ENCODE results near the gene DNAH17.

Gene DNAH17

DNA sequence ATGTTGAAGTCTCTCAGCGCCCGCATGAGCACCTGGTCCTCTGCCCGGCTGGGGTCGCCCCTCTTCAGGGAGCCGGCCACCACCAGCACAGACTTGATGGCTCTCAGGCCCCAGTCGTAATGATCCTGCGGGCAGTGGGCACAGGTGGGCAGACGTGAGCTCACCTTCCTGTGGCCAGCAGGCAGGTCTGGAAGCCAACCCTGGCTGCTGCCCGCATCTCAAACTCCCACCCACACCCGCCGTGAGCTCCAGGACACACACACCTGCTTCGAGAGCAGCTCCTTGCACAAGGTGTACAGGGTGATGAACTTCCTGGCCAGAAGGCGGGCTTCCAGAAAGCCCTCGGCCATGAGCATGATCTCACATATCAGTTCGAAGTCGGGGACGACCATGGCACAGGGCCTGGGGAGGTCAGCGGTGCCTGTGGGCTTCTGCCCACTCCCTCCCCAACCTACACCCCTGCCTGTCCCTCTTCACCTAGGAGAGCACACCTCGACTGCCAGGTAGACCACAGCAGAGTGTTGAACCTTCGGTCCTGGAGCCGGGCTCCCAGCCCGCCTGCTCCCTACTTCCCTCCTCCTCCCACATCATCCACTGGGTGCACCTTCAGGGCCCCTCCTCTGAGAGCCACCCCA, 82.4 kb downstream of the DNAH17 start:
- DNase-seq = no peak

DNA sequence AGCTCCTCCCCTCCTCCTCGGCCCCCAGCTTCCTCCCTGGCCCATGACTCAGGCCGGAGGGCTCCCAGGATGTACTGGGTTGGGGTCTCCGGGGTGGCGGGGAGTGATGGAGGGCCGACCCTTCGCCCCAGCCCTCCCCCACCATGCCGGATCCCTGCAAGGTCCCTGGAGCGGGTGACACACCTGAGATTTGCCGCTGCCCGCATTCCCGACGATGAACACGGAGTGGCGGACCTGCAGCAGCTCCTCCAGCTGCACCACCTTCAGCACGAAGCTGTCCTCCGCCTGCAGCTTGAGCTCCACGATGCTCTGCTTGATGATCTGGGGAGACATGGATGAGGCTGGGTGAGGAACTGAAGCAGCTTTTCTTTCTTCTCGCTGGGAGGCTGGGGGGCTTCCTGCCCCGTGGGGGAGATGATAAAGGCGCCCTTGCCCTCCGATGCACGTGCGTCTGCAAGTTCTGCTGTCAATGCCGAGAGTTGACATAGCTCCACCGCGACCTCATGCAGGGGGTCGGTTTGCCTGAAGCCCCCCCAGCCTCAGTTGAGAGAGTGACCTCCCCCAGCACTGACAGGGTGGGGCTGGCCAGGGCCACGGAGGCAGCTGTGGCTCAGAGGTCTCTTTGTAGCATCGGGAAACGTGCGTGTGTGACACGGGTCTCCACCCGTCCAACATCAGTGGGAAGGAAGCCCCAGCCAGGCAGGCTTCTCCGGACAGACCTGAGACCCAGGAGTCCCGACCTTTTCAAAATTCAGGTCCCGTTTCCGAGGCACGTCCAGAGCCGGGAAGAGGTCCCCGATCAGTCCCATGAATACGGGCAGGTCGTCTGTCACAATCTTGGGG, 83.1 kb downstream of the DNAH17 start:
- no peak for DNase-seq

DNA sequence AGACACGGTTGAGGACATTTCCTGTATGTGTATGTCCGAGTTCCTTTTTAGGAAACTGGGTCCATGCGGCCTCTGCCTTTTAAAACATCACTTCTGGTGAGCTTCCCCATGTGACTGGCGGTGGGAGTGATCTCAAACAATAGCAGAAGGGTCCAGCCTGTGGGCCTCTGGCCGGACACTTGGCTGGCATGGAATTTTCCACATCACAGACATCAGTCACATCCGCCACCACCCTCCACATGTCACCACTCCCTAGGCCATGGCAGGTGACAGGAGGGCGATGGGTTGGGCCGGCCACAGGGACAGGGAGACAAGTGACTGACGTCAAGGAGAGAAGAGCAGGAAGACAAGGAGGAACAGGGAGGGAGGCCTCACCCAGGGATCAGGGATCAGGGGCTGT, 83.7 kb downstream of the DNAH17 start:
- no peak for DNase-seq

DNA sequence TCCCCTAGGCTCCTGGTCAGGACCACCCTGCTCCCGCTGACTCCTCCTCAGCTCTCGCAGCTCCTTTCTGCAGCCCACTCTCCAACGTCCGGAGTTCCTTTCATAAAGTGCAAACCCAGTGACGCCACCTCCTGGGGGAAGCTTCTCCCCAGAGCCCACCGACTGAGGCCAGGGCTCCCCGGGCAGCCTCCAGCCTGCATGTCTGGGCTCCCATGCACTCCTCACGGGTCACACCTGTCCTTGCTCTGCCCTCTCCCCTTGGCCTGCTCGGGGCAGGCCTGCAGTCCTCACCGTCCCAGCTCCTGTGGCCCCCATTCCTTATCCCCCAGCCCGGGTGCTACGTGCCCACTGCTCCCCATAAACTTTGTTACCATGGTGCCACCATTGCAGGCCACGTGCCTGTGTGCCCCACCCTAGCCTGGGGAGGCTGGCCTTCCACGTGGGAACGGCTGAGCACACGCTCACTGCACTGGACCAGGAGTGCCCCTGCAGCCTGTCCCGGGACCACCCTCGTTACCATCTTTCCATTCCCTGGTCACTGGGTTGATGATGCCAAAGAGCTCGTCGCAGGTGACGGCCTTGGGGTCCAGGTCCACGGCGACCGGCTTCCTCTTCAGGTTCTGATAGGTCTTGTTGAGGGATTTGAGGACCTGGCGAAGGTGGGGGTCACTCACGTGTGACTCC, 84.9 kb downstream of the DNAH17 start:
- DNase-seq = peak in 1 of 2 experiments; percentile 74

DNA sequence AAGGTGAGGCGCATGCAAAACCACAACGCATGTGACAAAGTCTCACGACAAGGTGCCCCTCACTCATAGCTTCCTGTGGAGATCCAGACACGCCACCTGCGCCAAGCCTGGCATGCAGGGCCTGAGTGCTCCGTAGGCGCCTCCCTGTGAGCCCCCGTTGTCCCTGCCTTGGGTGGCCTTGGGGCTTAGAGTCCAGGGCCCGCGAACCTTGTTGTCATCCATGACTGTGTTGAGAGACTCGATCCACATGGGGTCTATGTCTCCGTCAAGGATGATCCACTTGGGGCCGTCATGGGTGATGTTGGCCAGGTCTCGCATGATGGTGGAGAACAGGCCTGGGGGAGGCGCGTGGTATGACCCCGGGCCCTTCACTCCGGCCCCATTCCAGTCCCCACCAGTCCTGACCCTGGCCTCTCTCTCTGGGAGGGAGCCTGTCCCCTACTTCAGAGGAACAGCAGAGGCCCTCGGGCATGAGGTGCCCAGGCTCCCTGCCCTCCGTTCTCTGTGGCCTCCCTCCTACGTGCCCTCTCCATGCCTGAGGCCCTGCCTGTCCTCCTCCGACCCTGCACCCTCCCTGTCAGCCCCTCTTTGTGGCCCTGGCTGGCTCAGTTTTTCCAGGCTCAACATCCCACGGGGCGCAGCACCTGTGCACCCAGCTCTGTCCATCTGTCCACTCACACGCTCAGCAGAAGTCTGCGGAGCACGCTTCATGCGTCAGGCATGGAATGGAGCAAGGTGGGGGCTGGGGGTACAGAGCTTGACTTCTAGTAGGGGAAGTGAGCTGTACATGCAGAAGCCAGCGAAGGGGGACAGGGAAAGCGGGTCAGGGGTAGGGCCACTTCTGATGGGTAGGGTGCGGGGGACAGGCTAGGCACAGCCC, 85.7 kb downstream of the DNAH17 start:
- peak in 1 of 2 experiments; percentile 64 for DNase-seq

DNA sequence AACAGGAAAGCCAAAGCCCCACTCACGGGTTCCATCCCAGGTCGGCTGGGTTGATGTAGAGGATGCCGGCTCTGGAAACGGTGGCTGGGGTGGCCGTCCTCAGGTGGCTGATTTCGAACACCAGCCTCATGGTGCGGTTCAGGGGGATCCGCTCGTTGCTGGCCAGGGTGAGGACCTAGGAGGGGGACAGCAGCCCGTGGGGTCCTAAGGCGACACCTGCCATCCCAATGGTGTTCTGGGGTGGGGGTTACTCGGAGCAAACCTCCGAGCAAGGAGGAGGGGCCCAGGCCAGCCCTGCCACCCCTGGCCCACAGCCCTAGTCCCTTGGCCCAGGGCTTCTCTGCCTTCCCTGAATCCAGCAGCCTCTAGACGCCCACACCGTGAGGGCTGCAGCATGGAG, 86.5 kb downstream of the DNAH17 start:
- DNase-seq = no peak

DNA sequence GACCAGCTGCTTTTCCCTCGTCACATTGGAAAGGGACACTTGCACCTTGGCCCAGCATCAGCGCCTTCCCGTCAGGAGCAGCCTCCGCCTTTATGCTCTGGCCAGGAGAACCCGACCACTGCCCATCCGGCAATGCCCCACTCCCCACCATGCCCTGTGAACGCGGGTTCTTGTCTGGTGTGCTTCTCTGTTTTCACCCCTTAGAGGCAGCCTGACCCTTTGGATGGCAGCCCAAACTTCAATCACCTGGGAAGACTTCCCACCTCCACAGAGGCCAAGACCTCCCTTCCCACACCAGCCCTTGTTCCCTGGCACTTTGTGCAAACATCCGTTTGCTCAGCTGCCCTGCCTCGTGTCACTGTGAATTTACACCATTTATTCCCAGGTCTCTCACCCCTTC, 87.0 kb downstream of the DNAH17 start:
- DNase-seq = no peak

DNA sequence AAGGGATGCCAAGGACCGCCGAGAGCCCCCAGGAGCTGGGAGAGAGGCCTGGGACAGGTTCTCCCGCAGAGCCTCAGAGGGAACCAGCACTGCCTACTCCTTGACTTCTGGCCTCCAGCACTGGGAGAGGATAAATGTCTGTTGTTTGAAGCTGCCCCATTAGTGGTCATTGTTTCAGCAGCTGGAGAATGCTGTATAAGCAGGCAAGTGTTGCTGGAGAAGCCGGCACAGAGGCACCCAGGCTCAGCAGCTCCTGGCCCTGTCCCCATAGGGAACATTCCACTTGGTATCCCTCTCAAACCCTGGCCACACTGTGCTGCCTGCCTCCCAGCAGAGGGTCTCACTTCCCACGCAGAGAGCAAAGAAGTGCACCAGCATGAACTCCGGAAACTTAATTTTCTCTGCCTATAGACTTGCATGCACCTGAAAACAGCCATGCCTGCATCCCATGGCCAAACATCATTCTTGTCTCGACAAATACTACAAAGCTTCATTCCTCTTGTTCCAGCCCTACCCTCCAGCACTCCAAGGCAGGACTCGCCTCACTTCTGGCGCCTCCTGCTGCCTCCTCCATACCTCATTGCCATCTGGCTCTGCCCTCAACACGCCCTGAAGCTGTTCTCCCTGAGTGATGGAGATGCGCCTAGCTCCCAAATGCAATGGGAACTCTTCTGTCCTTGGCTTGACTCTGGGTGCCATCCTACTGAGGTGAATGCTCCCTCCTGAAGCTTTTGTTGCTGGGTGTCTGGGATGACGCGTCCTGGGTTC, 88.1 kb downstream of the DNAH17 start:
- DNase-seq = peak in 1 of 2 experiments; percentile 68

DNA sequence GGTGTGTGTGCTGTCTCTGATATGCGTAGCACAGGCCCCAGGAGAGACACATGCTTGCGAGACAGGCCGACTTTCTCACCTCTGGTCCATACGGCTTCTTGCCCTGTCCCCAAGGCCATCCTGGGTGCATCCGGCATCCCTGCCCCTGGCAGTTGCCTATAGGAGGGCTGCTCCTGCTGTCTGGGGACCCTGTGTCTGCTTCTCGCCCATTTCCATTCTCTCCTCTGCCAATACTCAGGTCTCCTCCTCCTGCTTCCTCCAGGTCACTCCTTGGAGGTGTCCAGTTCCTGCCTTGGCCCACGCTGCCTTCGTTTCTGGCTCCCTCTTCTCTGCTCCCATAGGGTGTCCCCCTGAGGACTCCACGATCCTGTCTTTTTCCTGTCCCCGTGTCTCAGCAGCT, 89.0 kb downstream of the DNAH17 start:
- DNase-seq = no peak

DNA sequence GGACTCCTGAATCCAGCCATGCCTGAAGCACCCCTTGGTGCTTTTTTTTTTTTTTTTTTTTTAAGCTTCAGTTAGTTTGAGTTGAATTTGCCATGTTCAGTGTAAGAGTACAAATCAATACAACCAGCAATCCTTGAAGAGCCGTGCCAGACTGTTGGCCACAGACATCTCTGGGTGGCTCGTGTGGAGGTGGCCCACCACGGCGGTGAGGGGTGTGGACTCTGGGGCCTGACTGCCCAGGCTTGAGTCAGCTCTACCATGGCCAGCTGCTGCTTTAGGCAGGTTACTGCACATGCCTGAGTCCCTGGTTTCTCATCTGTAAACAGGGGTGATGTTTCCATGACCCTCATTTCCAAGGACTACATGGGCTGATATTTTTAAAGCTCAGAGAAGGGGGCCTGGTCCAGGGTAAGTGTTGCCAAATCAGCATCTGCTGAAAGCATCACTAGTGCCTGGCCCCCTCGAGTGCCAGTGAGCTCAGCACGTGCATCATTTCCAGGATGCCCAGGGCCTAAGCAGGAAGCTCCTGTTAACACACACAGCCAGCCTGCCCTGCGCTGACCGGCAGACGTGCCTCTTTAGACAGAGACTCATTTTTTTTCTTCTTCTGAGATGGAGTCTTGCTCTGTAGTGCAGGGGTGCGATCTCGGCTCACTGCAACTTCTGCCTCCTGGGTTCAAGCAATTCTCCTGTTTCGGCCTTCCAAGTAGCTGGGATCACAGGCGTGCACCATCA, 90.1 kb downstream of the DNAH17 start:
- no peak for DNase-seq

DNA sequence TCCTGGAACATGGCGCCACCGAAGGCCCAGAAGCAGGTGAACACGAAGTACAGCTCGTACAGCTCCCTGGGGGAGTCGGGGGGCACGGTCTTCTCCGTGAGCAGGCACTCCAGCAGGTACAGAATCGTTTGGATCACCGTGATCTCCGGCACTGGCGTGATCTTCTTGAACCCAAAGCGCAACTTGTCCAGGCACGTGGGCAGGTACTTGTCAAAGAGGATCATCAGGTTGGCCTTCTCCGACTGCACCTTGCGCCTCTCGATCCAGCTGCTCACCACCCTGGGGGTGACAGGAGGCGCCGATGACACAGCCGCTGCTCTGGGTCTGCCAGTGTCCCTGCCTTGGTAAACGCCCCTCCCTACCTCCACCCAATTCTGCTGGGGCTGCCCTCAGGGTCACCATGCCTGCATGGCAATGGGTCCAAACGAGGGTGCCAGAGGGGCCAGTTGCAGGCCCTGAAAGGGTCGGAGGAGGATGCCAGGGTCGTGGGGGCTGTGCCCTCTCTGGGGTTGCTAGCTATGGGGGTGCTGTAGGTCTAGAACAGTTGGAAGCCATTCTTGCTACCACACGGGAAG, 90.9 kb downstream of the DNAH17 start:
- DNase-seq = no peak

DNA sequence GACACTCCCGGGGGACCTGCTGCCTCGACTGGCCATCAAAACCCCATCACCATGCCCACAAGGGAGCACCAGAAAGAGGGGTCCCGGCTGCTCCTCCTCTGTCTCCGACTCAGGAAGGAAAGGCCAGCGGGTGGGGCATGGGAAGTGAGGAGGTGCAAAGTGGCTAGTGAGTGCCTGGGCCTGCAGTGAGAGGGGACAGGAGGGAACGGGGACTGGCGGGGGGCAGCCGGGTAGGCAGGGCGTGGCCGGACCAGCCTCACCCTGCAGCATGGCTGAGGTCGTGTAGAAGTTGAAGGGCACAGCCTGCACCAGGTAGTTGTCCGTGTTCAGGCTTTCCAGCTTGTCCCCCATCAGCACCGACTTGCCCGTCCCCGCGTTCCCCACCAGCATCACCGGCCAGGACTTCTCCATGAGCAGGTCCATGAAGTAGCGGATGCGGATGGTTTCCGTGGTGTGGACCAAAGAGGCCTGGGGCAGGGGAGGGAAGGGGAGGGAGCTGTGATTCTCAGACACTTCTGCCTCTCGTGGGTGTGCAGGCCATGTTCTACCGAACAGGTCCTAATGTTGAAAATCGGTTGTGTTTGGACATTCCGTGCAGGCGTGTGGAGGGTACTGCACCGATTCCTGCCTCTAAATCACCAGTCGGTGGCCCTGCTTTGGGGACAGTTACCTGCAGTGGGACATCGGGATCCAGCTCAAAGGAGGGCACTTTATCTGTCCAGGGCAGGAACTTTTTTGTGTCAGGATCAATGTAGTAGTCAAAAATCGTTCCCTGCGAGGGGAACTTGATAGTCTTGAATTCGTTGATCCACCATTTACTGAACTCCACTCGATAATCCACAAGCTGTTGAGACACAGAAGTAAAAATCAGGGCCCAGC, 91.7 kb downstream of the DNAH17 start:
- DNase-seq = no peak

DNA sequence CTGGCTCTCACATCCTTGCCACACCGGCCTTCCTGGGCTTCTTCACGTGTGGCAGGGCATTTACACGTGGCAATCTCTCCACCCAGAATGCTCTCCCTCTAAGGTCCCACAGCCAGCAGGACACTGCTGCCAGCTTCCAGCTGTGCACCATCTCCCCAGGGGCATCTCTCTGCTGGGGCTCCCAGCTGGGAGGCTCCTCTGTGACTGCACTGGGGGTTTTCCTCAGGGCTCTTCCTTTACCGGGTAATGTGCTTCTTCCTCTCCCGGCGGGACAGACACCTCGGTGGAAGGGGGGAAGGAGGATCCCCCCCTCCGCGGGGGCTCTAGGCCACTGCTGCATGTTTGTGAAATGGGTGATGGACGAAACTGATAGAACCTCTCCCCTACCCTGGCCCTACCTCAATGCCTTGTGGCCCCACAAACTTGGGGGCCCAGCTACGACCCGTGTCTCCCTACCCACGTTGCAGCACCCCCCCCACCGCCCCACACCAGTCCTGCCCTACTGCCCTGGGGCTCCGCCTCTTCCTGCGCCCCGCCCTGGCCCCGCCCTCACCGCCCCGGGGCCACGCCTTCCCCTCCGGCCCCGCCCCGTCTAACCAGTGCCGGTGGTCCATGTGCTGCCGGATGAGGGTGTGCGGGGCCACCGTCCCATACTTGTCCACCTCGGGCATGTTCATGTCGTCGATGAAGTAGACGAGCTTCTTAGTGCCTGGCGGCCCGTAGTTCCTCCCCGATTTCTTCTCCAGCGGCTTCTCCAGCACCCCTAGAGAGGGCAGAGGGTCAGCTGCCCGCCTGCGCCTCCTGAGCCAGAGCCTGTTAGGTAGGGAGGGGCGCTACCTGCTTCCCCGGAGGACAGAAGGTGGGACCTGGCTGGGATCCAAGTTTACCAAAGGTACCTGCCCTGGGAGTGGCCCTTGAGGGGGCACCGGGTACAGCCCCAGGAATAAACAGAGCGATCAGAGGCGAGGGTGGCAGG, 92.6 kb downstream of the DNAH17 start:
- no peak for DNase-seq

DNA sequence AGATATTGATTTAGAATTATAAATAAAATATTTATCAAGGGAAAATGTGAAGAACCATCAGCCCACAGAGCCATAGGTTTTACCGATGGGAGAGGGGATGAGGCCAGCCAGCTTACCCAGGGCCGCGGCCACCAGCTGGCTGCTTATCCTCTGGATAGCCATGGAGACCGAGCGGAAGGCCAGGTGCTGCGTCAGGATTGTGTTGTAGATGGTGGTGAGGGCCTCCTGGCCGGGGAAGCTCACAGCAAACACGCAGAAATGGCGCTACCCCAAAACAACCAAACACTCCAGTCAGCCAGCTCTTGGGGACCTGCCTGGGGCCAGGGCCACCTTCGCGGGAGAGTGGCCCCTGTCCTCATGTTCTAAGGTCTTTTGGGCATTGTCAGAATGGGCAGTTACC, 97.8 kb downstream of the DNAH17 start:
- no peak for DNase-seq

DNA sequence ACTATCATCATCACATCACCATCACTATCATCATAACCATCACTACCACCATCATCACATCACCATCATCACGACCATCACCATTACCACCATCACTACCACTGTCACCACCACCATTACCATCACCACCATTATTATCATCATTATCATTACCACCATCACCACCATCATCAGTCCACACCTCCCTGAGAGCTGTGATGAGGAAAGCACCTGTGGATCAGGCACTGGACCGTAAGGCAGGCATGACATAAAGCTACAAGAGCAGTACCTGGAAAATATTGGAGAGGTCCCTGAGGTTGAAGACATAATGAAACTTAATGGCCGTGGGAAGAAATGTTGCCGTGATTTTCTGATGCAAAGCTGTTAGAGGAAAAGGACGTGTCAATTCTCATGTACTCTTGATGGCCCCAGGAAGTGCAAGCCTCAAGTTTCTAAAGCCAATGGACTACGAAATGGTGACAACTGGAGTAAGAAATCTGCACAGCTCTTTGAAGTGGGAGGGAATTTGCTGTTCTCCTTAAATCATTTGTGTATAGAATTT, 98.4 kb downstream of the DNAH17 start:
- no peak for DNase-seq

DNA sequence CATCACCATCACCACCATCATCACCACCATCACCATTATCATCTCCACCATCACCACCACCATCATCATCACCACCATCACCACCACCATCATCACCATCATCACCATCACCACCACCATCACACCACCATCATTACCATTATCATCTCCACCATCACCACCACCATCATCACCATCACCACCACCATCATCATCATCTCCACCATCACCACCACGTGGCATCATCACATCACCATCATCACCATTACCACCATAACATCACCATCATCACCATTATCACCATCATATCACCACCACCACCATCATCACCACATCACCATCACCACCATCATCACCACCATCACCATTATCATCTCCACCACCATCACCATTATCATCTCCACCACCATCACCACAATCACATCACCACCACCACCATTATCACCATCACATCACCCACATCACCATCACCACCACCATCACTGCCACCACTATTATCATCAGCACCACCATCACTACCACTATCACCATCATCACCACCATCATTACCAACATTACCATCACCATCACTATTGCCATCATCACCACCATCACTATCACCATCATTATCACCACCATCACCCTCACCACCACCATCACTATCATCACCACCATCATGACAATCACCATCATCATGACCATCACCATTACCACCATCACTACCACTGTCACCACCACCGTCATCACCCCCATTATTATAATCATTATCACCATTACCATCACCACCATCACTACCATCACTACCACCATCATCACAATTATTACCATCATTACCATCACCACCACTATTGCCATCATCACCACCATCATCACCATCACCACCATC, 99.1 kb downstream of the DNAH17 start:
- DNase-seq = no peak

DNA sequence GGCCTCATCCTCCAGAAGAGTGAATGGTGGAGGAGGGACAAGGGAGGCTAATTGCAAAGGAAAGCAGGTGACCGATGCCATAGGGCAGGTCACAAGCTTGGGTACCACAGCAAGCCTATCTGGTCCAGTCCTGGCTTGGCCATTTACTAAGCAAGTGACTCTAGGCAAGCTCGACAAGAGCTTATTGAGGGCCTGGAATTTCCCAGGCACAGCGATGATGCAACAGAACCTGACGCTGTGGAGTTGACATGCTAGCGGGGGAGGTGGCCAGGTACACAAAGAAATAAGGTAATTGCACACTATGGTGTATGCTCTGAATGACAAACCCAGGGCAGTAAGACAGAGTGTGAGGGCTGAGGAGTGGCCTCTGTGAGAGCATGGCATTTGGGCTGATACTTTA, 100.2 kb downstream of the DNAH17 start:
- DNase-seq = no peak

Data from NCI-H524 (cell line).